ENCODE results near the gene BANF2. TPM values are rescaled to one million over a fixed set of nuclear protein-coding genes. Genes with fewer than 3 reads are reported as not detected.
"Not testable (repeated sequence)": the region's sequence is repeated elsewhere in the genome, so short reads cannot be mapped to it uniquely, and the experiment has no call there.

BANF2 gene
- total RNA-seq, 1 experiment from 2014 or later: not detected

DNA sequence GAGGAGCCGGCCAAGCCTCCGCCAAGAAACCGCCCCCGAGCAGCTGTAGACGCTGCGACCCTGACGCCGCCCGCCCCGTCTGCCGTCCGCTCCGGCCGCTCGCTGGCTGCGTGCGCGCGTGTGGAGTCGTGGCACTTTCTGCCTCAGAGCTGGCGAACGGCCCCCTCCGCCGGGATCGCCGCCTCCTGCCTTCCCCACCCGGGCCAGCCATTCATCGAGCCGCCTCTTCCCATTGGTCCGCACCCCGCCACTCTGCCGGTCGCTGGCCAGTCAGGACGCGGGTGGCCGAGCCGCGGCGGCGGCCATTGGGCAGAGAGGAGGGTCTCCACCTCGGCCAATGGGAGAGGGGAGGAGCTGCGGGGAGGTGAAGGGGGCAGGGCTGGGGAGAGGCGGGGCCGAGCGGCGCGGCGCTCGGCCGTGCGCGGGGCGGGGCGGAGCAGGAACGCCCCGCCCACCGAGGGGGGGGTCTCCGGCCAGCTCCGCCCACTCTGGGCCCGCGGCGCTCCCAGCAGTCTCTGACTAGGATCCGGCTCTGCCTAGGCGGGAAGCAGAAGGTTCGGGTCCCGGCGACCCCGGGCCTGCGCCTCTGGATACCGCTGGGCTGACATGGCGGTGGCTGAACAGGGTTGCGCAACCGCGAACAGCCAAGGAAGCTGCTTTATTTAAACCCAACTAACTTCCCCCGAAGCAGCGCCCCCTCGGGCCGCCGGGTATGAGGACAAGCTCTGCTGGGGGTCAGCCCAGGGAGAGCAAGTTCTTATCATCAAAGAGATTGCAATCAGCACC is 17.5 kb upstream of the BANF2 start, which contains the start of gene RRBP1:
RRBP1 (minus strand) TSS at position 140 of the 786 bp plus-strand sequence. CDS start 21,735 bp downstream, outside the sequence.
- peak; percentile 96 for DNase-seq (ENCODE audit: low read depth)

GRCh38 chr20:17682889-17683198 is 16.9 kb upstream of the BANF2 start:
- DNase-seq (ENCODE audit: low read depth): no peak

DNA sequence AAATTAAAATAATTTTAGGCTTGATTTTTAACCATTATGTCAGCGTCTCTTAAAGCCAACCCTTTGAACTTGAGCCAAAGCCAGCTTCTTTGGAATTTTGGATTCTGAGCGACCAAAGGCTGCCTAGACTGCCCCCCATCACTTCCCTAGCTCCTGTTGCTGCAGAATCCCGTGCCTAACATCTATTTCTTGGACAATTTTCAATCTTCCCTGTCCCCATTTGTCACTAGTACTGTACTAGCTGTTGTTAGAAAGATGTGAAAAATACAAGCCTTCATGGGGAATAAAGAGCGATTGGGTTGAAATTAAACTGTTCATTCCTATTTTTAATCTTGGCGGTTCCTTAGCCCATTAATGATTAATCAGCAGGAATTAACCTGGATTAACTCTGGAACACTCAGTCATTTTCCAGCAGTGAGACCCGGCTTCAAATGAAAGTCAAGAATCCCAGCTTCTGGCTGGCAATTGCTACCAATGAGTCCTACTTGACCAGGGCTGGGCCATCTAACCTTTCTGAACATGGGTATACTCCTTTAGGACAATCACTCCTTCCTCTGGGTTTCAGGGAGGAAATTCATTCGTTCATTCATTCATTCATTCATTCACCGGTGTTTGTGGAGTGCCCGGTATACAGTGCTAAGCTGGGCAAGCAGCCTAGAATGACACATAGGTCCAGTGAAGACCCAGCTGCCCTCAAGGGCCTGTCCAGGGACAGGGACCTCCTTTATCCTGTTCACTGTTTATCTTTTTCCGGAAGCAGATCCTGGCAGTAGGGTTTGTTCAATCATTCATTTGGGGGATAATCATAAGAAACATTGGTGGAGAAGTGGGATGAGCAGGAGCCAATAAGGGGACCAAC is 16.3 kb upstream of the BANF2 start:
- no peak for DNase-seq (ENCODE audit: low read depth)

- DNase-seq (ENCODE audit: low read depth): no peak
Measured at GRCh38 chr20:17684077-17684888, 15.5 kb upstream of the BANF2 start.

GRCh38 chr20:17685168-17685567 is 14.6 kb upstream of the BANF2 start:
- no peak for DNase-seq (ENCODE audit: low read depth)

DNA sequence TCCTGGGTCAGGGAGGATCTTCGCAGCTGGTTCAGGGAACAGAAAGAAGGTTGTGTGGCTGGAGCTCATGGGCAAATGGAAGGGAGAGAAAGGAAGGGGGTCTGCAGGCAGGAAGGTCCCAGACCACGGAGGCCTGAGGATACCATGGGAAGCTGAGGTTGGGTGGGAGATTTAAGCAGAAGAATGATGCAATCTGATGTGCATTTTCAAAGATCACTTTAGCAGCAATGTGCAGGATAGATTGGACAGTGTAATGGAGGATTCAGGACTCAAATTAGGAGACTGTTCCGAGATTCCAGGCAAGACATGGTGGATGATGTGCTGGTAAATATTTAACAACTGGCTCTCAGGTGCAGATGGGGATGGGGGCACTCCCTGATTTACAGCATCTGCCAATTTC is 12.0 kb upstream of the BANF2 start:
- DNase-seq (ENCODE audit: low read depth): no peak

- no peak for DNase-seq (ENCODE audit: low read depth)
Measured at GRCh38 chr20:17688965-17689364, 10.8 kb upstream of the BANF2 start.

- no peak for DNase-seq (ENCODE audit: low read depth)
Measured at GRCh38 chr20:17690144-17690543, 9.6 kb upstream of the BANF2 start.

- DNase-seq (ENCODE audit: low read depth): no peak
Measured at GRCh38 chr20:17691758-17692157, 8.0 kb upstream of the BANF2 start.

DNA sequence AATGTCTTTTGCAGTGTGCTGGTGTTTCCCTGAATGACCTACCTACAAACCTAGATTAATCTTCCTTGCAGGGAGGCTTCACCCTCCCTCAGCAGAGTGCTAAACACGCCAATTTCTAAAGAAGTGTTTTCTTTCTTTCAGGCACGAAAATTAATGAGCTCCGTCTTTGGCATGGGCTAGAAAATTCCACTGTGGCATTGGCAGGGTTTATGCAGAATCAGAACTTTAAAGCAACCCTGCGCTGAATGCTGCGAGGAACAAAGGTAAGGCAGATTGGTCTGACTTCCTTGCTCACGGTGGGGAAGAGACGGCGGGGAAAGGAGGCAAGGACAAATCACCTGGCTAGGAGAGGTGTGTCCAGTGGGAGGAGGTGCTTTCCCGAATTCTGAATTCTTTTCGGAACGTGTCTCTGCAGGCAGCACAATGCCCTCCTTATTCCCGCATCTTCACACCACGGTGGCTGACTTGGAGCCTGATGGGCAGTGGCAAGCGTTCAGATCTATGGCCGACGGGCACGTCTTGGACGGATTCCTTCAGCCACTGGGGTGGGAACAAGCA is 6.2 kb upstream of the BANF2 start:
- DNase-seq (ENCODE audit: low read depth): no peak

DNA sequence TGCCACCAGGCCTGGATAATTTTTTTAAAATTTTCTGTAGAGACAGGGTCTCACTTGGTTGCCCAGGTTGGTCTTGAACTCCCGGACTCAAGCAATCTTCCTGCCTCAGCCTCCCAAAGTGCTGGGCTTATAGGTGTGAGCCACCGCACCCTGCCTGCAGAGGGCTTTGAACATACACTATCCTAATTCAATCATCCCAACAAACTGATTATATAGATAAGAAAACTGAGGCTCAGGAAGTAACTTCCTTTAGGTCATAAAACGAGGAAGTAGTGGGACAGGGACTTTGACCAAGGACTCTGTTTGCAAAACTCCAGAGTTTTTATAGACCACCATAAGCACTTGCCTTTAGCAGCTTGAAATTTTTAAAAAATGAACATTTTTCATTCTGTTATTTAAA is 5.0 kb upstream of the BANF2 start:
- DNase-seq (ENCODE audit: low read depth): no peak

- DNase-seq (ENCODE audit: low read depth): no peak
Measured at GRCh38 chr20:17696287-17696686, 3.5 kb upstream of the BANF2 start.

DNA sequence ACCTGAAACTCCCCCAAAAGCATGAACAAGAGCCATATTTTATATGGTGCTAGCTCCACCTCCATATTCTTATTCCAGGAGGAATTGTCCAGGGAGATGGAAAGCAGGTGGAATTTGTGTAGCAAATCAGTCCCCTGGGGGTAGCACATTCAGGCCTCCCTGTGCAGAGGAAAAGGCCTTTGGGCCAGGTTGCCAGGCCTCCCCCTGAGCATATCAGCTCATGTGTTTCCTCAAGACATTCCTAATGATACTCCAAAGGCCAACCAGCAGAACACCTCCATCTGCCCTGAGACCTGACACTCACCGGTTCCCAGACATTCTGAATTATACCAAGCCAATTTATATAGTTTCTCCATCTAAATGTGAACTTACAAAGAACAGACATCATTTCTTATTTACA is 2.6 kb upstream of the BANF2 start:
- no peak for DNase-seq (ENCODE audit: low read depth)

DNA sequence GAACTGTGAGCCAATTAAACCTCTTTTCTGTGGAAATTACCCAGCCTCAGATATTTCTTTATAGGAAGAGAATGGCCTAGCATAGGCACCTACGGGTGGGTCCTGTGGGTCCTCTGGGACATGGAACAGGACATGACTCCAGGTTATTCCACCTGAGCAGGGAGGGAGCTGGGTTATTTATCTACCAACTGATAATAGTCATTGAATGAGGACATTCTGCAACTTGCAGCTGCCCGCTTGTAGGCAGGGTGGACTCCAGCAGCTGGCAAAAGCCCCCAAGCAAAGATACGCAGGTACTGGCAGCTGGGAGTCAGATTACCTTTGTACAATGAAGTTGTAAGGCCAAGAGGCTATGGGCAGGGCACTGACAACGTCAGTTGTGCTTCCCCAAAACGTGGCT is 1.4 kb upstream of the BANF2 start:
- DNase-seq (ENCODE audit: low read depth): no peak

DNA sequence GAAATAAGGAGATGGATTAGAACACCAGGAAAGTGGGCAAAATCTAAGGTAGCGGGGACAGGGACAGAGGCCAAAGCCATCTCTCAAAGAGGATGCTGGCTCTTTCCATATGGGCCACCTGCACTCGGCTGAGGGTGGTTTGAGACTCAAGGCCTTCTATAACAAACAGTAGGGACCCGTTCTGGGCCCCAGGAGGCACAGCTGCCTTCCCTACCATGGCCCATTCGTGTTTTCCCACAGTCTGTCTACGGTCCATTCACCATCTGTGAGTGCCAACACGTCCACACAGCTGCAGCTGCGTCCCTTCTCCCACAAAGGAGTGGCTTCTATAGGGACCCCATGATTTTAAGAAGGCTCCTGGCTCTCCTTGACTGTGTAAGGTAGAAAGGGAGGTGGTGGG is 871 bp downstream of the BANF2 start:
- DNase-seq (ENCODE audit: low read depth): no peak

- DNase-seq (ENCODE audit: low read depth): no peak
Measured at GRCh38 chr20:17701826-17702225, 2.1 kb downstream of the BANF2 start.

- no peak for DNase-seq (ENCODE audit: low read depth)
Measured at GRCh38 chr20:17704589-17705317, 5.0 kb downstream of the BANF2 start.

DNA sequence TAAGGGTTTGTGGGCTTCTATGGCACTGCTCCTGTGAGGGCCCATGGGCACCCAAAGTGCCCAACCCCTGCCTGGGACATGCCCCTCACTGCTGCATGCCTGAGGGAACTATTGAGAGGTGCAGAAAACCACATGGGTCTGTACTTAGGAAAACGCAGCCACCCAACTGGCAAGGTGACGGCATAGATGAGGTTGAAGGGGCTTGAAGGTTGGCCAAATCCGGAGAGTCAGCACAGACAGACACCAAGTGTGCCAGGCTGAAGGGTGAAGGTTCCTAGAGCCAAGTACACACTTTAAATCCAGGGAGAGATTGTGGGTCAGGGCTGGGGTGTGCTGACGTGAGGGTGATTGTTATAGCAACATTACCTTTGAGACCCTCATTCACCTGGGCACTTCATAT is 6.2 kb downstream of the BANF2 start:
- no peak for DNase-seq (ENCODE audit: low read depth)

DNA sequence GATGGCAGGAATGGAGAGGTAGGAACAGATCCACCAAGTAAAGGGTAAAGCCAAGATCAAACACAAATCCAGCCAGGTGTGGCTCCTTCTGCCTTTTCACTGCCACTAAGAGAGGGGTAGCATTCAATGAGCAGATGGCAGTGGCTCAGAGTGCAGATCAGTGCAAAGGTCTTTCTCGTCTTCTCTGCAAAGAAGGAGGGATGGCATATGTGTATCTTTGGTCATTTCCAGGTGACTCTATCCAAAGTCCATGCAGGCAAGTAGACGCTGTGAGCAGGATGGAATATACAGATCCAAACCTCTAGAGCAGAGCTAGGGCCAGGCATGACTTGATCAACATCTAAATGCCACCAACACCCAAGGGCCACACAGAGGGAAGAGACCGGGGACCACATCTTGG is 6.9 kb downstream of the BANF2 start:
- DNase-seq (ENCODE audit: low read depth): no peak

DNA sequence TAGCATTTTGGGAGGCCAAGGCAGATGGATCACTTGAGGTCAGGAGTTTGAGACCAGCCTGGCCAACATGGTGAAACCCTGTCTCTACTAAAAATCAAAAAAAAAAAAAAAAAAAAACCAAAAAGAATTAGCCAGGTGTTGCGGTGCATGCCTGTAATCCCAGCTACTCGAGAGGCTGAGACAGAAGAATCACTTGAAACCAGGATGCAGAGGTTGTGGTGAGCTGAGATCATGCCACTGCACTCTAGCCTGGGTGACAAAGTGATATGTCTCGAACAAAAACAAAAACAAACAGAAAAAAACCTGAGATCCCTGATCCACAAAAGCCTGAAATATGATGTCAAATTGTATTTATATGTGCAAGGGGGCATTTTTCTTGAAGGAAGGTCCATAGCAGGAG is 8.2 kb downstream of the BANF2 start:
- not testable (repeated sequence) for DNase-seq (ENCODE audit: low read depth)

Data from HT1080 (cell line).